NCI-H446 (cell line): ENCODE results near the gene NDE1.
A peak's percentile ranks its signal among the peaks of the same experiment; 100 is the strongest.
"Not testable (repeated sequence)": the region's sequence is repeated elsewhere in the genome, so short reads cannot be mapped to it uniquely, and the experiment has no call there.

Experiments used
- DNase-seq, 2 experiments: peaks; one replicate each; lab custom pipeline; 2025; lab: John Stamatoyannopoulos, UW

NDE1 gene

DNA sequence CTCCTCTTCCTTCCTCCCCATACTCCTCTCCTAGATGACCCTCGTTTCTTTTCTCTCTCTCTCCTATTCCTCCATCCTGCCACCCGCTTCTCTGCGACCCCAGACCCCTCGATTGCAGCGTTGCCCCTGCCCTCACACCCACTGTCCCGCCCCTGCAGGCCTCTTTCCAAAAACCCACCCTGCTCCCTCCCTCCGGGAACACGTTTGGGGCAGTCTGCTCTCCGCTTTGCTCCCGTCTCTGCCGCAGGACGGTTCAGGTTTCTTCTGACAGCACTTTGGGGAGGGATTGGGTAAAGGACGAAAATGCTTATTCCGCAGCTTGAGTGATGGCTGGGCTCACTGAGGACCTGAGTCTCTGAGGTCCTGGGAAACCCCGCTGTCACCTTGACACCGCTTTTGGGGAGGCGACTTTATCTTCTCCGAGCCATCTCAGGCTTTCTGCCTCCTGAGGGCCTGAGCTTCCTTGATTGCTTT lies 690 bp downstream of the NDE1 start:
- DNase-seq: no peak

- no peak for DNase-seq
These were observed 2.4 kb downstream of the NDE1 start for GRCh38 chr16:15652293-15653001.

DNA sequence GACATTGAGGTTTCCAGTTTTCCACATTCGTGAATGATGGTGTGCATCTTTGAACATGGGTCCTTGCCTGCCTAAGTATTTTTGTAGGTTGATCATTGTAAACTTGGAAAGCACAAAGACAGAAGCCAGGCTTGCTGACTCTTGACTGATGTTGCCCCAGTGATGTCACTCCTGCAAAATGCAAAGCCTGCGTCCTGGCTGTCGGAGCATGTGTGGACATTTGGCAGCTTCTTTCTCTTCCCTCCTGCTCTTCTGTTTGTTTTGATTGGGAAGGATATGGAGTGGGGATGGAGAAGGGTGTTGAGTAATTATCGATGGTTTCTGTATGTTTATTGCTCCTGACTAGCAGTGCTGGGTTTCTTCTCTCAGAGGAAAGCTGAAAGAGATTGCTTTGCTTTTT lies 3.2 kb downstream of the NDE1 start:
- peak; percentile 4 to 54 for DNase-seq

DNA sequence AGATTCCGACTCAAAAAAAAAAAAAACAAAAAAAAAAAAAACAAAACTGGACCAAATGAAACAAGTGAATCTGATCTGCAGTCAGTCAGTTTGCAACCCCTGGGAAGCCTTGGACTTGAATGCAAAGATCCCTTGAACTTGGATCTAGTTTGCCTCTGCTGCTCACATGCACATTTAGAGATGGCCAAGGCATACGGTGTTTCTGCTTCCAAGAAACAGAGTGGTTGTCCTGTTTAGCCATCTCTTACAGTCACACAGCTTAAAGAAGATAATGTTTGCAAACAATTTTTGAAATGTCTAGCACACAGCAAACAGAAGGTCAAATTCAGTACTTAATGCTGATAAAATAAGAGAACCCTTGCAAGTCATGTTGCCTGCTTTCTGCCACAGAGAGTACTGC lies 4.5 kb downstream of the NDE1 start:
- DNase-seq: no peak

DNA sequence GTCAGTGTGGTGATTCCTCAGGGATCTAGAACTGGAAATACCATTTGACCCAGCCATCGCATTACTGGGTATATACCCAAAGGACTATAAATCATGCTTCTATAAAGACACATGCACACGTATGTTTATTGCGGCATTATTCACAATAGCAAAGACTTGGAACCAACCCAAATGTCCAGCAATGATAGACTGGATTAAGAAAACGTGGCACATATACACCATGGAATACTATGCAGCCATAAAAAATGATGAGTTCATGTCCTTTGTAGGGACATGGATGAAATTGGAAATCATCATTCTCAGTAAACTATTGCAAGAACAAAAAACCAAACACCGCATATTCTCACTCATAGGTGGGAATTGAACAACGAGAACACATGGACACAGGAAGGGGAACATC lies 5.5 kb downstream of the NDE1 start:
- DNase-seq: not testable (repeated sequence)

- DNase-seq: no peak
These were observed 8.1 kb downstream of the NDE1 start for GRCh38 chr16:15658149-15658548.

DNA sequence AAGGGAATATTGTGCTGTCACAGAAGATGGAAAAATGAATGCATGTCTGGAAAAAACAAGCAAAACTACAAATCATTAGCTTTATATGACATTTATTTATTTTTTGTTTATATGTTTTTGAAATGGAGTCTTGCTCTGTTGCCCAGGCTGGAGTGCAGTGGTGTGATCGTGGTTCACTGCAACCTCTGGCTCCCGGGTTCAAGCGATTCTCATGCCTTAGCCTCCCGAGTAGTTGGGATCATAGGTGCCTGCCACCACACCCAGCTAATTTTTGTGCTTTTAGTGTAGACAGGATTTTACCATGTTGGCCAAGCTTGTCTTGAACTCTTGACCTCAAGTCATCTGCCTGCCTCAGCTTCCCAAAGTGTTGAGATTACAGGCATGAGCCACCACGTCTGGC lies 8.5 kb downstream of the NDE1 start:
- DNase-seq: no peak

DNA sequence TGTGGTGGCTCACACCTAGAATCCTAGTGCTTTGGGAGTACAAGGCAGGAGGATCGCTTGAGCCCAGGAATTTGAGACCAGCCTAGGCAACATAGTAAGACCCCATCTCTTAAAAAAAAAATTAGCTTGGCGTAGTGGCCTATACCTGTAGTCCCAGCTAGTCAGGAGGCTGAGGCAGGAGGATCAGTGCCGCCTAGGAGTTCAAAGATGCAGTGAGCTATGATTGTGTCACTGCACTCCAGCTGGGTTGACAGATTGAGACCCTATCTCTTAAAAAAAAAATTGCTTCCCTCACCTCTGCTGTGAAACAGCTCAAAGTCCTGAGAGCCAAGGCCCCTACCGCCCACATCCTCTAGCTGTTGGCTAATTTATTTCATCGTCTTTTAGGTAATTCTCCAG lies 10.2 kb downstream of the NDE1 start:
- DNase-seq: no peak

DNA sequence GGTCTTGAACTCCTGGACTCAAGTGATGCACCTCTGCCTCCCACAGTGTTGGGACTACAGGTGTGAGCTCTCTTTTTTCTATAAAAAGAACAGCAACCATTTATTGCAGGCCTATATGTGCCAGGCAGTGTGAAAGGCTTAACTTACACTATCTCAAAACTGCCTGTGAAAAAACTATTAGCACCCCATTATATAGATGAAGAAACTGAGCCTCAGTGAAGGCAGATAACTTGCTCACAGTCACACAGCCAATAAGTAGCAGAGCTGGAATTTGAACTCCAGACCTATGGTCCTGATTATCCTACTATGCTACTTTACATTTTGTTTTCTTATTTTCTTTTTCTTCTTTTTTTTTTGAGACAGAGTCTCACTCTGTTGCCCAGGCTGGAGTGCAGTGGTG lies 15.1 kb downstream of the NDE1 start:
- no peak for DNase-seq

DNA sequence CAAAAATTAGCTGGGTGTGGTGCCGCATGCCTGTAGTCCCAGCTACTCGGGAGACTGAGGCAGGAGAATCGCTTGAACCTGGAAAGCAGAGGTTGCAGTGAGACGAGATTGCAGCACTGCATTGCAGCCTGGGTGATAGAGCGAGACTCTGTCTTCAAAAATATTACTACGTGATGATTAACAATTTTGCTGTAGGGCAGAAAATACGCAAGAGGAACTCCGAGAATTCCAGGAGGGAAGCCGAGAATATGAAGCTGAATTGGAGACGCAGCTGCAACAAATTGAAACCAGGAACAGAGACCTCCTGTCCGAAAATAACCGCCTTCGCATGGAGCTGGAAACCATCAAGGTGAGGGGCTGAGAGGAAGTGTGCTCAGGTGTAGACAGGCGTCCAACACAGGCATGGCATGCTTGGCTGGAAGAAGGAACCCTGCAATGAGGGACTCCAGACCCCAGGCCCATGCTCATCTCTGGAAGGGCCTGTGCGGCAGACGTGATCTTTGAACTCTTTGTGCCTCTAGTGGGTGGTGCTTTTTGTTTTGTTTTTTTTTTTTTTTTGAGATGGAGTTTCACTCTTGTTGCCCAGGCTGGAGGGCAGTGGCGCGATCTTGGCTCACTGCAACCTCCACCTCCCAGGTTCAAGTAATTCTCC lies 17.2 kb downstream of the NDE1 start:
- no peak for DNase-seq

DNA sequence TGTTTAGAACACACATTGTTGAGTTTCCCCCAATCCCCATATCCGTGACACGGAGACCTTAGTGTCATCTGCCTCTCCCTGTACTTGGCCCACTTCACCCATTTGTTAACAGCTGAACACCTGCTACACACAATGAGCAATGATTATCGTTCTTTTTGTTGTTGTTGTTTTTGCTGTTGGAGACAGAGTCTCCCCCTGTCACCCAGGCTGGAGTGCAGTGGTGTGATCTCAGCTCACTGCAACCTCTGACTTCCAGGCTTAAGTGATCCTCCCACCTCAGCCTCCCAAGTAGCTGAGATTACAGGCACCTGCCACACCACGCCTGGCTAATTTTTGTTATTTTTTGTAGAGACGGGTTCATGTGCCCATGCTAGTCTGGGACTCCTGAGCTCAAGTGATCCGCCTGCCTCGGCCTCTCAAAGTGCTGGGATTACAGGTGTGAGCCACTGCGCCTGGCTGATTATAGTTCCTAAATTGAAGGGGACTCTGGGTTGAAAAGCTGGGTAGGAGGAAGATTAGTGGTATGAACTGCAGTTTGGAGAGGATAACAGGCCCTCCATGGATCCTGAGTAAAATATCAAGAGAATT lies 21.6 kb downstream of the NDE1 start:
- no peak for DNase-seq

- not testable (repeated sequence) for DNase-seq
These were observed 22.1 kb downstream of the NDE1 start for GRCh38 chr16:15672127-15672513.

DNA sequence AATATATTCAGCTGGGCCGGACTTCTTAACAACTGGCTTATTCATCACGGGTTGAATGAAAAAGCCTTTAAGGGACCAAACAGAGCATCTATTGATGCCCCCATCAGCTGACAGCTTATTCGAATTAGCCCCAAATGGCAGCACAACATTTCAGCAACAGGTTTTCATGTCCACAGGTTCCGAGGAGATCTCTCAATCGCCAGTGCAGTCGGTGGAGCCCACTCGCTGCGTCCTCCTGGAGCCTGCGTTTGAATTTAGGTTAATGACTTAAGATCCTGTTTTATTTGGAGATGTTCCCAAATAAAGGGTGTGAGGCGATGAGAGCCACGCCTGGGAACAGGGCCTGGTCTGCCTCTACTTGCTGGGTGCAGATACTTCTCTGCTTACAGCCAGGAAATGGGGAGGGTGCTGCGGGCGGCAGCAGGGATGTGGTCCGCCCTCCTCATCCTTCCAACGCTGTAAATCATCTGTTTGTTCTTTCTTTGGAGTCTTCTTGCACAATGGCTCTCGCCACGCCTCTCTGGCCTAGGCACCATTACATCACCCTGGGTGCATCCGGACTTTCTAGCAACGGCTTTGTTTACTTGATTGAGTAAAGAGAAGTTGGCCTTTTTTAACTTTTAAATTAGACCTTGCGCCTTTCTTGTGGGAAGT lies 22.6 kb downstream of the NDE1 start:
- no peak for DNase-seq

DNA sequence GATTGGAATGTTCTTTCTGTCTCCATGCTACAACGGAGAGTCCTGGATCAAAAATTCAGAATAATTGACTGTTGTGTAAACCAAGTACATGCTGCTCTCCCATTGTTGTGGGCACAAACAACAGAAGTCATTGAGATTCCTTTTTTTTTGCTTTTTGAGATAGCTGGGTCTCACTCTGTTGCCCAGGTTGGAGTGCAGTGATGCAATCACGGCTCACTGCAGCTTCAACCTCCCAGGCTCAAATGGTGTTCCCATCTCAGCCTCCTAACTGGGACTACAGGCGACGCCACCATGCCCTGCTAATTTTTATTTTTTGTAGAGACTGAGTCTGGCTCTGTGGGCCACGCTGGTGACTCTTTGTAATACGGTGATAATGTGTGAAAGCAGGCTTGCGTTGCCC lies 24.5 kb downstream of the NDE1 start:
- no peak for DNase-seq

GRCh38 chr16:15676506-15676905 lies 26.5 kb downstream of the NDE1 start:
- DNase-seq: no peak

DNA sequence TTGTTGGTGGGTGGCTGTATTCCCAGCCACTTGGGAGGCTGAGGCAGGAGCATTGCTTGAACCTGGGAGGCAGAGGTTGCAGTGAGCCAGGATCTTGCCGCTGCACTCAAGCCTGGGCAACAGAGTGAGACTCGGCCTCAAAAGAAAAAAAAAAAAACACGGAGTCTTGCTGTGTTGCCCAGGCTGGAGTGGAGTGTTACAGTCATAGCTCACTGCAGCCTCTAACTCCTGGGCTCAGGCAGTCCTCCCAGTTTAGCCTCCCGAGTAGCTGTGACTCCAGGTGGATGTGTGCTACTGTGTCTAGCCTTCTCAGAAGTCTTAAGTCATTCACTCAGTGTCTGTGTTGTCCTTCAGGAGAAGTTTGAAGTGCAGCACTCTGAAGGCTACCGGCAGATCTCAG lies 27.4 kb downstream of the NDE1 start:
- no peak for DNase-seq

DNA sequence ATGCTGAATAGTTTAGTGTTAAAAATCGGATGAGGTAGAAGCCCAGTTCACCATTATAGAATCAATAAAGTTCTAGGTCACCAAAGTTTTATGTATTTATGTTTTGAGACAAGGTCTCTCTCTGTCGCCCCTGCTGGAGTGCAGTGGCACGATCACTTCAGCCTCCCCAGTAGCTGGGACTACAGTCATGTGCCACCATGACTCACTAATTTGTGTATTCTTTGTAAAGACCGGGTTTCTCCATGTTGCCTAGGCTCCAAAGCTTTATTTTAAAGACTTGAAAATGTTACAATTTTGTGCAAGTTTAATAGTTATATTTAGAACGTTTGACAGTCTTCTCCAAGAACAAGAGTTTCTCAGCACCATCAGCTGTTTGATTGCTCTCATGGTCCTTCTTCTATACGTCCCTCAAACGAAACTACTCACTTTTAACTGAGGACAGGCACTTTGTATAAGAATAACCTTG lies 32.1 kb downstream of the NDE1 start:
- peak in 1 of 2 experiments; percentile 8 for DNase-seq

DNA sequence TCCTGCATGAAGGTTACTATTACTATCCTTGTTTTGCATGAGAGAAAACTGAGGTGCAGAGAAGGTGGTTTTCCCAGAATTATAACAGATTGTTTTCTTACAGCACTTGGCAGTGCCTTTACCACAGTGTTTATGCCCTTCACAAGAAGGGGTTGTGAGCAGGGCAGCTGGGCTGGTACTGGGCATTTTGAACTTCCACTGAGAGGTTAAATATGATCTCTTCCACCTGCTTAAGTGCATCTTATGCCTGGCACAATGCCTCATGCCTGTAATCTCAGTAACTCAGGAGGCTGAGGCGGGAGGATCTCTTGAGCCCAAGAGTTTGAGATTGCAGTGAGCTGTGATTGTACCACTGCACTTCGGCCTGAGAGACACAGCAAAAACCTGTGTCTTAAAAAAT lies 36.2 kb downstream of the NDE1 start:
- DNase-seq: no peak

GRCh38 chr16:15689290-15689689 lies 39.2 kb downstream of the NDE1 start:
- no peak for DNase-seq

DNA sequence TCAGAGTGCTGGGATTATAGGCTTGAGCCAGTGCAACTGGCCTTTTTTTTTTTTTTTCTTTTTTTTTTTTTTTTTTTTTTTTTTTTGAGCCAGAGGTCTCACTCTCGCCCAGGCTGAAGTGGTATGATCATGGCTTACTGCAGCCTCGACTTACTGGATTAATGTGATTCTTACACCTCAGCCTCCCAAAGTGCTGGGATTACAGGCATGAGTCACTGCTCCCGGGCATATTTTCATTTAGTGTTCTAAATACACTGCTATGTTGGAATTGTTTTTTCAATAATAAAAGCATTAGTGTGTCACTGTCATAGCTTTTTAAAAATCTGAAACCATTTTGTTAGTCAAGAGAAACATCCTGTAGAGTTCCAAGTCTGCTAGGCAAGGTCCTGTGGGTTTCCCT lies 40.3 kb downstream of the NDE1 start:
- DNase-seq: no peak

DNA sequence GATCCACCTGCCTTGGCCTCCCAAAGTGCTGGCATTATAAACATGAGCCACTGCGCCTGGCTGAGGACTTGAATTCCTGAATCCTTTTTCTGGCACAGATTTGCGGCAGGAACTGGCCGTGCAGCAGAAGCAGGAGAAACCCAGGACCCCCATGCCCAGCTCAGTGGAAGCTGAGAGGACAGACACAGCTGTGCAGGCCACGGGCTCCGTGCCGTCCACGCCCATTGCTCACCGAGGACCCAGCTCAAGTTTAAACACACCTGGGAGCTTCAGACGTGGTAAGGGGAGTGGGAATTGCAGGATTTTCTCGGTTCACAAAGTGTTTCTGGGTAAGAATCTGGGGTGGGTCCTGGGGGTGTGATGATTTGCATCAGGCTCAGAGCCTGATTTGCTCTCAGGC lies 41.0 kb downstream of the NDE1 start:
- DNase-seq: no peak

GRCh38 chr16:15692508-15692907 lies 42.5 kb downstream of the NDE1 start:
- not testable (repeated sequence) for DNase-seq

GRCh38 chr16:15694499-15694898 lies 44.5 kb downstream of the NDE1 start:
- no peak for DNase-seq
